ENCODE results near the gene TERT. TPM values are rescaled to one million over a fixed set of nuclear protein-coding genes. Genes with fewer than 3 reads are reported as not detected.

TERT gene
- not detected in 2 replicates for total RNA-seq

GRCh38 chr5:1294835-1295649 is at the start of gene TERT:
TSS of gene TERT (minus strand) at chr5:1295068. CDS start at chr5:1294989, 79 bp downstream.

GRCh38 chr5:1225081-1225480 is 69.8 kb downstream of the TERT start, which contains the start of gene SLC6A18:
TSS of gene SLC6A18 (plus strand) at chr5:1225381. CDS start at chr5:1225478, 97 bp downstream.

Other genes with a start within 250 kb of the TERT start
- gene SLC12A7, start 183.0 kb downstream of the TERT start, total RNA-seq = 15.8 and 17.2 TPM in 2 replicates
- gene SLC6A19, start 93.5 kb downstream of the TERT start, total RNA-seq = not detected in 2 replicates
- gene SLC6A18, start 69.7 kb downstream of the TERT start, total RNA-seq = not detected in 2 replicates
- gene CLPTM1L, start 50.0 kb upstream of the TERT start, total RNA-seq = 252 and 269 TPM in 2 replicates
- under 0.01 TPM in 1 of 2 replicates, not detected in the other for gene SLC6A3, start 150.4 kb upstream of the TERT start, total RNA-seq
- 52.6 and 57.3 TPM in 2 replicates for gene LPCAT1, start 228.9 kb upstream of the TERT start, total RNA-seq